Aorta (tissue), 5 donors: ENCODE measurements around the gene CCR6. TPM values are rescaled to one million over a fixed set of nuclear protein-coding genes. Genes with fewer than 3 reads are reported as not detected.

Source experiments
- ATAC-seq: fragments of 200-7000 bp; cut with Tn5 transposase; one replicate; pipeline ENCODE4 v1.9.1; 2022; ENCODE audit warnings: moderate library complexity; ENCODE audit not compliant: low FRiP score
- DNase-seq, 2 donors: peaks; one replicate each; pipeline ENCODE4 v3.0.0-alpha.2; 2020
- H3K27ac ChIP-seq, 2 donors: one replicate each; pipeline ENCODE4 v1.5.1; 2013; ENCODE audit warnings: low read length in 2 of 2, mild to moderate bottlenecking in 2 of 2, moderate library complexity in 2 of 2, control low read depth in 1 of 2, inconsistent platforms in 1 of 2, low read depth in 1 of 2
- H3K27me3 ChIP-seq, 2 donors: one replicate each; pipeline ENCODE4 v1.6.1; 2013; ENCODE audit warnings: control low read depth in 1 of 2, low read length in 1 of 2, mild to moderate bottlenecking in 1 of 2, moderate library complexity in 1 of 2; ENCODE audit not compliant: insufficient read depth in 2 of 2, control insufficient read depth in 1 of 2
- H3K36me3 ChIP-seq, 2 donors: one replicate each; pipeline ENCODE4 v1.6.1; 2013; ENCODE audit warnings: control low read depth in 1 of 2, low read length in 1 of 2, mild to moderate bottlenecking in 1 of 2; ENCODE audit not compliant: insufficient read depth in 2 of 2, control insufficient read depth in 1 of 2
- H3K4me1 ChIP-seq, 2 donors: one replicate each; pipeline ENCODE4 v1.6.1; 2013; ENCODE audit warnings: low read length in 2 of 2, control low read depth in 1 of 2, mild to moderate bottlenecking in 1 of 2, moderate library complexity in 1 of 2; ENCODE audit not compliant: insufficient read depth in 2 of 2, control insufficient read depth in 1 of 2
- H3K4me3 ChIP-seq, 2 donors: one replicate each; pipeline ENCODE4 v1.5.1; 2013; ENCODE audit warnings: low read length in 2 of 2, control low read depth in 1 of 2, mild to moderate bottlenecking in 1 of 2
- H3K9me3 ChIP-seq: one replicate; pipeline ENCODE4 v1.6.1; 2013; ENCODE audit warnings: mild to moderate bottlenecking, low read length; ENCODE audit not compliant: control insufficient read depth
- WGBS, 2 donors: extraction: QIAGEN DNeasy Blood & Tissue Kit; methylation state at CpG; one replicate each; pipeline ENCODE4 v1.1.7; 2013; 5-methylcytosine and 5-hydroxymethylcytosine counted together
- intact Hi-C, 2 donors: fragments of 100-400 bp; cut with DNase I; formaldehyde crosslinking; loops; one replicate each; pipeline versions ENCODE4 v1.14.2 to v1.15.0; 2022
- polyA plus RNA-seq, 2 donors: library from polyadenylated mRNA; stranded (reverse); fragments of 200-250 nt; gene quantifications; one replicate each; pipeline ENCODE4 v1.2.3, GENCODE V29; 2013
- total RNA-seq, 2 donors: library from RNA; stranded (reverse); fragmentation: NEBNext Ultra II Directional; extraction: Animal tissue kit (Norgen Biotek cat#: 25700); gene quantifications; one replicate each; pipeline ENCODE4 v1.2.1, GENCODE V29; 2021
- donor health status: healthy with polysubstance abuse.
- donor health status: Bipolar disorder and iron deficiency.
- donor health status: DM: no; HTN: no; CAD: no.
- donor health status: DM: no; HTN: no; CAD: no.
- donor health status: DM: yes; HTN: yes; CAD: no.

Gene CCR6
- total and polyA plus RNA-seq, 4 donors, result 0.54 TPM; not detected in 3

- H3K4me1 ChIP-seq, result no peaks in the 10 kb centered on the region
- no peaks in the 10 kb centered on the region for H3K9me3 ChIP-seq
- DNase-seq (peak in 1 of 2 donors; percentile 35), ATAC-seq (no peak)
- H3K27me3 ChIP-seq, result no peaks in the 10 kb centered on the region
- H3K27ac ChIP-seq, result no peak overlapping the region
- no peaks in the 10 kb centered on the region for H3K36me3 ChIP-seq
- 90 to 91% methylated on average over 6 of the region's 6 CpGs for WGBS, 2 donors
- intact Hi-C loops, result no loop called here
- no peak overlapping the region for H3K4me3 ChIP-seq
Observed at GRCh38 chr6:167105060-167105459, 17.8 kb upstream of the CCR6 start.

- no peaks in the 10 kb centered on the region for H3K27me3 ChIP-seq
- H3K27ac ChIP-seq, result no peak overlapping the region
- ATAC-seq (no peak), DNase-seq (no peak)
- intact Hi-C loops, result no loop called here
- H3K36me3 ChIP-seq, result no peaks in the 10 kb centered on the region
- 48 to 49% methylated on average over 1 of the region's 1 CpG for WGBS, 2 donors
- H3K9me3 ChIP-seq, result no peaks in the 10 kb centered on the region
- H3K4me3 ChIP-seq, result no peak overlapping the region
- H3K4me1 ChIP-seq, result no peaks in the 10 kb centered on the region
Observed at GRCh38 chr6:167106406-167106805, 16.5 kb upstream of the CCR6 start.

GRCh38 chr6:167107787-167108186 lies 15.1 kb upstream of the CCR6 start:
- H3K4me3 ChIP-seq, result no peak overlapping the region
- H3K4me1 ChIP-seq, result no peaks in the 10 kb centered on the region
- H3K27ac ChIP-seq, result no peak overlapping the region
- H3K27me3 ChIP-seq, result no peaks in the 10 kb centered on the region
- H3K9me3 ChIP-seq, result no peaks in the 10 kb centered on the region
- 79 to 92% methylated on average over 7 of the region's 7 CpGs for WGBS, 2 donors
- intact Hi-C loops, result no loop called here
- DNase-seq, result no peak
- ATAC-seq, result no peak
- H3K36me3 ChIP-seq, result no peaks in the 10 kb centered on the region

- Histone ChIP-seq H3K4me3 (no peak overlapping the region), H3K27ac (no peak overlapping the region), H3K27me3 (no peaks in the 10 kb centered on the region), H3K36me3 (no peaks in the 10 kb centered on the region), H3K9me3 (no peaks in the 10 kb centered on the region), H3K4me1 (no peaks in the 10 kb centered on the region)
- ATAC-seq (no peak), DNase-seq (no peak)
- WGBS, 2 donors, result 79 to 89% methylated on average over 5 of the region's 5 CpGs
- intact Hi-C loops, result no loop called here
Observed at GRCh38 chr6:167108278-167108677, 14.6 kb upstream of the CCR6 start.

GRCh38 chr6:167109651-167110050 lies 13.2 kb upstream of the CCR6 start:
- Histone ChIP-seq H3K27me3 (no peaks in the 10 kb centered on the region), H3K4me3 (no peak overlapping the region), H3K9me3 (no peaks in the 10 kb centered on the region), H3K36me3 (no peaks in the 10 kb centered on the region), H3K4me1 (no peaks in the 10 kb centered on the region), H3K27ac (no peak overlapping the region)
- no peak for ATAC-seq
- WGBS, 2 donors, result 35 to 52% methylated on average over 6 of the region's 6 CpGs
- intact Hi-C loops, result no loop called here
- DNase-seq, result no peak

- H3K4me3 ChIP-seq, result no peak overlapping the region
- H3K27ac ChIP-seq, result no peak overlapping the region
- no peaks in the 10 kb centered on the region for H3K27me3 ChIP-seq
- DNase-seq (no peak), ATAC-seq (no peak)
- intact Hi-C loops, result no loop called here
- 62 to 66% methylated on average over 3 of the region's 3 CpGs for WGBS, 2 donors
- no peaks in the 10 kb centered on the region for H3K9me3 ChIP-seq
- H3K4me1 ChIP-seq, result no peaks in the 10 kb centered on the region
- H3K36me3 ChIP-seq, result no peaks in the 10 kb centered on the region
Observed at GRCh38 chr6:167111597-167111996, 11.3 kb upstream of the CCR6 start.

GRCh38 chr6:167112421-167112820 lies 10.5 kb upstream of the CCR6 start:
- intact Hi-C loops, result no loop called here
- no peak overlapping the region for H3K4me3 ChIP-seq
- DNase-seq, result no peak
- no peaks in the 10 kb centered on the region for H3K27me3 ChIP-seq
- ATAC-seq, result no peak
- WGBS, 2 donors, result 84 to 88% methylated on average over 8 of the region's 8 CpGs
- H3K36me3 ChIP-seq, result no peaks in the 10 kb centered on the region
- no peaks in the 10 kb centered on the region for H3K4me1 ChIP-seq
- H3K27ac ChIP-seq, result no peak overlapping the region
- H3K9me3 ChIP-seq, result no peaks in the 10 kb centered on the region

GRCh38 chr6:167113047-167113754 lies 9.7 kb upstream of the CCR6 start:
- Histone ChIP-seq H3K4me1 (no peaks in the 10 kb centered on the region), H3K27ac (no peak overlapping the region), H3K9me3 (no peaks in the 10 kb centered on the region), H3K36me3 (no peaks in the 10 kb centered on the region), H3K27me3 (no peaks in the 10 kb centered on the region), H3K4me3 (no peak overlapping the region)
- intact Hi-C loops, result no loop called here
- DNase-seq (no peak), ATAC-seq (no peak)
- WGBS, 2 donors, result 65 to 69% methylated on average over 8 of the region's 8 CpGs
